MV-4-11 (cell line): Measurements from ENCODE around the gene TRIM21.
"Not testable (repeated sequence)": the region's sequence is repeated elsewhere in the genome, so short reads cannot be mapped to it uniquely, and the experiment has no call there.

Experiments used
- DNase-seq: peaks from one replicate; lab custom pipeline; 2025; lab: John Stamatoyannopoulos, UW

Gene TRIM21

DNA sequence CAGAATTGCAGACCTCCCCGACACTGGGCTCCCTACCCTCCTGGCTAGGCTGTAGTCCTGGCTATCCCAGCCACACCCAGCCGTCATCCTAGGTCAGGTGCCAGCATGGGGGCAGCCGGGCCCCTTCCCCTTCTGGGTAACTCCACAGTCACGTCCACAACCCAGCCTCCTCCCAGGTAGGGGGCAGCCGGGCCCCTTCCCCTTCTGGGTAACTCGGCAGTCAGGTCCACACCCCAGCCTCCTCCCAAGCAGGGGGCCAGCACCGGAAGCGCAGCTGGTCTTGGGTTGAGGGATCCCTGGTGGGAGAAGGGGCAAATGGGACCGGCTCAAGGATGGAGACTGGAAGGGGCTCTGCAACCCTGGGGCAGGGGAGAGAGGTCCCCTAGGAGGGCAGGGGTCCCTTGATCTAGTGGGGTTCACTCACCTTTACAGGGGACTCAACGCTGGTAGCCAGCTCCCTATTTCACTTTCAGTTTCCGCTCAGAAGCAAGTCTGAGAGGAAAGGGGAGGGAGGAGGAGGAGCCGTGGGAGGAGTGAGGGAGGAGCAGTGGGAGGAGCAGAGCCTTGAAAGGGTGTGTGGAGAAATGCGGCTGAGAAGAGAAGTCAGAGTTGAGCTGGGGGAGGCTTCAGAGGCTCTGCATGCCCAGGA, at the start of gene TRIM21:
TSS of gene TRIM21 (minus strand) at position 494 of the 649 bp plus-strand sequence. CDS start 3,293 bp downstream, outside the sequence.
- DNase-seq, result peak; percentile 89

DNA sequence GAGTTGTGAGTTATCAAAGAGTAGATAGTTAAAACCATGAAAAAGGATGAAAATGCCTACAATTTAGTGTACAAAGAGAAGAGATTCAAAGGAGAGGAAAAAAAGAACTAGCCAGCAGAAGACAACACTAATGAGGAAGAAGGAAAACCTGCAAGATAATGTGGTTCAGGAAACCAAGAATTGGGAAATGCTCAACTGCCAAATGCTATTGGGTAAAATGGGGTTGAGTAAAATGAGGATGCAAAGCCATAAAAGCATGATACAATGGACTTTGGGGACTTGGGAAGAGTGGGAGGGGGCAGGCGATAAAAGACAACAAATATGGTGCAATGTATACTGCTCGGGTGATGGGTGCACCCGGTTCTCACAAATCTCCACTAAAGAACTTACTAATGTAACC, 48.0 kb upstream of the TRIM21 start:
- DNase-seq, result peak; percentile 94

DNA sequence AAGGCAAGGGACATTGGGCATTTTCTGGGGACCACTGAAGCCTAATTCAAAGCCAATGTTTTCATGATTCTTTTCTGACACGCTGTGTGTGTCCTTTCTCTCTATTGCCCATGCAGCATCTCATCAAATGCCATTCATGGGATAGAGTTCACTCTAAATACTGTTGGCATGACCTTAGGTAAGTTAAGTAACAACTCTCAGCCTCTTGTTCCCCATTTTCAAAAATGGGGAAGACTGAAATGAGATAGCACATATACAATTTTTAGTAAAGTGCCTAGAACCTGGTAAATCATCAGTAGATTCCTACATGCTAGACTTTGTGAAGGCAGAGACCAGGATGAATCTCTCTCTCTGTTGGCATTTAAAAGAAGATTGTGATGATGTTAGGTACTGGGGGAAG, 42.9 kb upstream of the TRIM21 start:
- DNase-seq, result peak; percentile 44

DNA sequence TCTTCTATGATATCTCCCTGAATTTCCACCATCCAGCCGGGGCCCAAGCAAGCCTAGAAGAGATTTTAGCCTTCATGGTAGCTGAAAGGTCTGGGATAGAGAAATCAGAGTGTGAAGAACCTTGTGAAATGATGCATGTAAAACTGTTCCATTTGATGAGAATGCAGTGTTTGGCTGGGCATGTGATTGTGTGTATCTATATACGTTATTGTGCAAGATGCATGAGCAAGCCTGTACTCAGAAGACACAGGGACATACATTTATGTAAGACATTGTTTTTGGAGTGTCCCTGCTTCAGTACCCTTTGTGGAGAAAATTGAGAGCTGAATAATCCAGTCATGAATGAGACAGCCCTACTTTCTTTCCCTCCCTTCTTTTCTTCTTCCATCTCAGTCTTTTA, 40.4 kb upstream of the TRIM21 start:
- peak; percentile 60 for DNase-seq

DNA sequence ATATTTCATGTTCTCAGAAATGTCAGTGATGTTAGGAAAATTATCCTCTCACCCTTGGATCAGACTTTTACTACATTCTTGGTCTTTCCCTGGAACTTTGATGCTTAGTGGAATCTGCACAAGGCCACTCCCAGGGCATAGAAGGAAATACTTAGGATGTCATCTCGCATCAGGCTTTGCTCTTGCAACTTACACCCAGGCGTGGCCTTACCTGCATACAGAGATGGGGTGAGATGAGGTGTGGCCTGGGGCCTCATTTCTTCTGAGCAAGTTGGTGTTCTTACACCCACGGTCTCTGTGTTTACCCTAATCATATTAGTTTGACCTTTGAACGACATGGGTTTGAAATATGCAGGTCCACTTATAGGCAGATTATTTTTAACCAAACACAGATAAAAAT, 36.5 kb upstream of the TRIM21 start:
- DNase-seq, result no peak

DNA sequence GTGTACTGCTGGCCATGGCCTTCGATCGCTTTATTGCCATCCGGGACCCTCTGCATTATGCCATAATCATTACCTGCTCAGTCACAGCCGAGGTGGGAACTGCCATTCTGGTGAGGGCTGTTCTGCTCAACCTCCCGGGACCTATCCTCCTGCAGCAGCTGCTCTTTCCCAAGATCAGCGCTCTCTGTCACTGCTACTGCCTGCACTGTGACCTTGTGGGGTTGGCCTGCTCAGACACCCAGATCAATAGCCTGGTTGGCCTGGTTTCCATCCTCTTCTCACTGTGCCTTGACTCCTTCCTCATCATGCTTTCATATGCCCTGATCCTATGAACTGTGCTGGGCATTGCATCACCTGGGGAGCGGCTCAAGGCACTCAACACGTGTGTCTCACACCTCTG, 24.9 kb upstream of the TRIM21 start:
- DNase-seq, result no peak

DNA sequence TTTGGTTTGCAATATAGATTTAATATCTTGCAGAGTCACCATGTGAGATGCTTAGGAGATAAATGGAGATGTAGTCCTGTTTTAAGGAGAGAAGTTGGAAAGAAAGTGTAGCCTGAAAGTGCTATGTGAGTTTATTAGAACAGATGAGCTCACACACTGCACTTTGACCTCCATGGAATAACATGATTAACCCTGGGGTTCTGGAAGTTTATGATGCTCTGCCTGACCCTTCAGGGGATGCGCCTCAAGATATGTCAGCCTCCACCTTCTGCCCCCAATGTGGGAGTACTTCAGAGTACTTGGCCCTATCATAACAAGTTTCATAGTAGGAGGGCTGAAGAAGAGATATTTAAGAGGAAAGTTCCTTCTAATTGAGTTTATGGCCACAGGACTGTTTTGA, 23.3 kb upstream of the TRIM21 start:
- DNase-seq, result no peak

DNA sequence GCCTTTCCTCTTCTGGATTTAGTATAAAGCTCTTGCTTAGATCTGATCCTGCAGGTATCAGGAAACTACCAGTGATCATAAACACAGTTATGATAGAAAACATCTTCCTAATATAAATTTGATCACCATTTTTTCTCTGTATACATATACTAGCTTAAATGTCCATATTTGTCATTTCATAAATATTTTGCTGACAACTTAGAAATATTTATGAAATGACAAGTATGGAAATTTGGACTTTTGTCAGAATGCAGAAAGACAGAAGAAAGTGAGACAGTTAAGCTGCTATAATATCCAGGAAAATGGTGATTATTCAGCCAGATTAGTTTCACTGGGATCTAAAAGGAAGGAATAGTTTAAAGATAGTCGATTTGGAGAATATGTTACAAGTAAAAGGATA, 22.8 kb upstream of the TRIM21 start:
- no peak for DNase-seq

DNA sequence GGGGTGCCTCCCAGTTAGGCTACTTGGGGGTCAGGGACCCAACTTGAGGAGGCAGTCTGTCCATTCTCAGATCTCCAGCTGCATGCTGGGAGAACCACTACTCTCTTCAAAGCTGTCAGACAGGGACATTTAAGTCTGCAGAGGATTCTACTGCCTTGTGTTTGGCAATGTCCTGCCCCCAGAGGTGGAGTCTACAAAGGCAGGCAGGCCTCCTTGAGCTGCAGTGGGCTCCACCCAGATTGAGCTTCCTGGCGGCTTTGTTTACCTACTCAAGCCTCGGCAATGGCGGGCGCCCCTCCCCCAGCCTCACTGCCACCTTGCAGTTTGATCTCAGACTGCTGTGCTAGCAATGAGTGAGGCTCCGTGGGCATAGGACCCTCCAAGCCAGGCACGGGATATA, 12.7 kb upstream of the TRIM21 start:
- DNase-seq, result not testable (repeated sequence)

DNA sequence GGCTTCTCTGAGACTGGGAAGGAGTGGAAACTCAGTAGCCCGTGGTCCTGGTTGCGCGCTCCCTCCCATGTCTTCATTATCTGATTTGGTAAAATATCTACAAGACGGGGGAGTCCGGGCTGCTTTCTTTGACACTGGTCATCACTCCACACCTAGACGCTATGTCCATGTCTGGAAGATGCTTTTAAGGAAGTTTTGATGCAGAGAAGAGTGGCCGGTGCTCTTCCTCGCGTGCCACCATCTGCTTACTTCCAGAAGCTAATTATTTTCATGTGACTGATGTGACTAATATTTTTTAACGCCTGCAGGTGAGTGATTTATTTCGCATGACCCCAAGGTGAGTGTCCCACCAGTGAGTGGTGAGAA, 339 bp upstream of the TRIM21 start:
- DNase-seq, result no peak

DNA sequence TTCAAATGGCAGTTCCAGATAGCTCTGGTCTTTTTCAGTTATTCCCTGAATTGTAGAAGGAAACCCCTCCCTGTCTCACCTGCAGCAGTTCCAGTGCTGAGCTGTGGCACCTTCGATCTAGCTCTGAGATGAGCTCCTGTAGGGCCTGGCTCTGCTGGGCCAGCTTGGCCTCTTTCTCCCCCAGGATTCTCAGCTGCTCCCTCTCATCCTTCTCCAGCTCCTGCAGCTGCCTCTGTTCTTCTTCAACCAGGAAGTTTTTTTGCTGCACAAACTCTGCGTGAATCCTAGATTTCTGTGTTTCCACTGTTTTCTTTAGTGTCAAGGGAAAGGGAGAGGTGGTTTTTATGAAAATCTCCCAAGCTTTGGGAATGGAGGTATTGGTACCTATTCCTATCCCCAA, 5.3 kb downstream of the TRIM21 start:
- no peak for DNase-seq

DNA sequence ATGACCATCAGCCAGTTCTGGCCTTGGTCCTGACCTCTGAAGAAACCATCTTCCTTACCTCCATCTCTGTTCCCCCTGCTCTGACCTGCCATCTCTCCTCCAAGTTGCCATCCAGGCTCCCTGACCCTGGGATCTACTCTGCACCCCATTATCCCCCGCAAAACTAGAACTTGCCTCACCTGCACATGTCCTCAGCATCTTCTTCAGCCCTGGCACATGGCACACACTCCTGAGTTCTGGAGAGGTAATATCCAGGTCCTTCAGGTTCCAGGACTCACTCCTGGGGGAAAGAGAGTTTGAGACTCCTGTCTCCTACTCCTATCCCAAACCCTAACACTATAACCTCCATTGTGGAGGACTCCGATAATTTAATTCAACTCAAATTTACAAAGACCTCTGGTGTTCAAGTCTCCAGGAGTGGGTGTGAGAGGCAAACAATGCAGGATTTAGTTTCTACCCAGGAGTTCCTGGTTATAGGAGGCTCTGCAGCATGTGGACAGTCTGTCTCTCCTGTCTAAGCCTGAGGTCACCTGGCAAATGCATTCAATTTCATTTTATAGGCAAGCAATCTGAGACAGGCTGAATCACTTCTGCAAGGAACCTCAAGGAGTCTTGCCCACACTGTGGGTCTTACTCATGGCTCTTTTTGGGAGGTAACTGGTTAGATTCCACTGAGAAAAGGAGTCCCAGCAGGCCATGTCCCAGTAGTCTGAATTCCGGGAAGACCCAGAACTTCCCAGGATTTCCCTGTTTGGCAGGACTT, 7.3 kb downstream of the TRIM21 start:
- no peak for DNase-seq

DNA sequence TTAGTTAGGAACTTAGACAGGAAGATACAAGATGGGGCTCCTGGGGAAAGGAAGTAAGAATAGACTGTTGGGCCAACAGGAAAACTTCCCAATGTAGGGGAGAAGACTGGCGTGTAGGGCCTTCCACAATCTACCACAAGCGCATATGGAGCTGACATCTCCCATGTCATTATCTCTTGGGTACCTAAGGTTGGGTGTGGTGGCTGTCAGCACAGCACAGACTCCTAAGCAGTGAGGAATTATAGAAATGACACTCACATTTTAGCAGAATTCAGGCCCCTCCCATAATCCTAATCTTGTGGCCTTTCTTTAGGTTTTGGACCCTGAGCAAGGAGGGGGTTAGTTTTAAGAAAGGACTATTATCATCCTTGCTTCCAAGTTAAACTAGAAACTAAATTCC, 11.6 kb downstream of the TRIM21 start:
- no peak for DNase-seq

DNA sequence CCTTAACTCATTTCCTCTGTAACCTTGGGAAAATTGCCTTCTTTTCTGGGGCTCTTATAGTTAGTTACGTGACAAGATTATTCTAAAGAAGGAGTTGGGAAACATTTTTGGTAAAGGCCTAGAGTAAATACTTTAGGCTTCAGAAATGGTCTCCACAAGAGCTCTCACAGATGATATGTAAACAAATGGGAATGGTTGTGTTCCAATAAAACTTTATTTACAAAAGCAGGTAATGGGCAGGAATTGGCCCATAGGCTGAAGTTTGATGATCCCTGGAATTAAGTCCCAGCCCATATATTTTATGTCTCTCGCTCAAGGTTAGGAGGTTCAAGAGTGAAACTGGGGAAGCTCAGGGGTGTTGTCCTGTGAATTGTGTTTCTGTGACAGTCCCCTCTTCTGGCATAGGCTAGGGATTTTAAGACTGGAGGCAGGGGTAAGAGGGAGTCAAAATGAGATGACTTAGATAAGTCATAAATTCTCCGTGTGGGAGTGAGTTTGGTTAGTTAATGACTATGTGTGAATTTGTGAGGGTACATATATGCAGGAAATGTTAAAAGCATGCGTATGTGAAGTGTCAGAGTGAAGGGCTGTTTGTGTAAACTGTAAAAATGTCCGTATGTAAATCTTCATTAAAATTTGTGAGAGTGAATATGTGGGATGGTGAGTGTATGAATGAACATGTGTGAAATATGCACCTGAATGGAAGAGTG, 17.9 kb downstream of the TRIM21 start:
- no peak for DNase-seq

DNA sequence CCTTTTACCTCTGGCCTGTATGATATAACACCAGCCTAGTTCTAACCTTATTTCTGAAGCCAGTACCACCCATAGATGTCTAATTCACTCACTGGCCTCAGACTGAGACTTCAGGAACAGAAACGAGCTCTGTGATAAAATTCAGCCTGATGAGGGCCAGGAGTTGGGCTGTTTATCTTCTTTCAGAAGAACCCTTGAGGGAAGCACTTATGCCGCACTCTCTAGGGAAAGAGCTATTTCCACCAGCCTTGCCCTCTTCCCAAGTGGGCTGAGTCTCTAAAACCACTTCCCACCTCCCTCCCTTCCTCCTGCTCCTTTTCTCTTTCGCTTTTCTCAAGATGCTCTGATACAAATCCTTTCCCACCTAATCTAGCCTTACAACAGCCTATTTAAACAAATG, 23.3 kb downstream of the TRIM21 start:
- no peak for DNase-seq

DNA sequence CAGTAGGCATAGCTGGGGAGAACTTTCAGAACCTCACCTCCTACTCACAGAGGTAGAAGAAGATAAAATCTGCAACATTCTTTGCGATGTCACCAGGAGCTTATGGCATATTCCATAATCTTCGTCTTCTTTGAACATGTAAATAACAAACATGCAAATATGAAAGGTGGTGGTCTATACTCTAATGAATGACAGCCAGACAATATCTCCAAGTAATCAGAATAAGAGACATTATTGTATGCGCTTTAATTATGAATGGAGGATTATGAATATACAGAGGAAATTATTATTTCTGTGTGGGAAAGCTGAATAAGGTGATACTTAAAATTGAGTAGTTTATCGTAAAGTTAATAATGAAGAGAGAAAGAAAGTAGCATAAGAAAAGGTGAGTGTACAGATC, 25.2 kb downstream of the TRIM21 start, which contains the start of gene OR52B4:
TSS of gene OR52B4 (minus strand) at position 101 of the 400 bp plus-strand sequence. CDS start at position 10, 91 bp downstream.
- no peak for DNase-seq

DNA sequence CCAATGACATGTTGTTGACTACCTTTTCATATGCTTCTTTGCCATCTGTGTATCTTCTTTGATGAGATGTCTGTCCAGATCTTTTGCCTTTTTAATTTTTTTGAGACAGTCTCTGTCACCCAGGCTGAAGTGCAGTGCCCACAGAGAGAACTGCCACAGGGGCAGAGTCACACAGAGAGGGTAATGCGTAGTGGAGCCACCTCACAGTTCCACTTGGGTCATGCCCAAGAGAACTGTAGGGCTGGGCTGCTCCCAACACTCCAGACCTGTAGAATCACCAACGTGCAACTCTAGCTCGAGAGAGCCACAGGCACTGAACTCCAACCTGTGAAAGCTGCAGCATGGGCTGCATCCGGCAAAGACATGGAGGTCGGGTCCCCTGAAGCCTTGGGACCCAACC, 45.4 kb downstream of the TRIM21 start:
- DNase-seq, result not testable (repeated sequence)

DNA sequence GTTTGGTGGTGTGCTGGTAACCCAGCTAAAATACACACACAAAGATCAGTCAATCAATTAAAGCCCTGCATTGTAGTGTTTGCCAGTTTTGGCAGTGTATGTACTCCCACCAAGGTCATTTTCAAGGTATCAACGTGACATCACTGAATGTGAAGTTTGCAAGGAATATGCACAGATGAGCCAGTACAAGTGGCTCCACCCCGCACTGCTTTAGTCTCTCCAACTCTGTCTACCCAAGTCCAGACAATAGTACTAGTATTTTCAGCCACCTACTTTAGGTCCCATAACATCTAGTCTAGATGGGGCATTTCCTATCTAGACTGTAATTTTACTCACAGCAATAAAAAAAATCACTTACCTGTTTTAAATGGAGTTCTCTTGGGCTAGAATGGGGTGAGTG, 48.1 kb downstream of the TRIM21 start:
- DNase-seq, result not testable (repeated sequence)
